SK-N-SH (cell line): ENCODE data around the gene EXOG. TPM values are rescaled to one million over a fixed set of nuclear protein-coding genes. Genes with fewer than 3 reads are reported as not detected.

Experiments used
- CTCF ChIA-PET: fragments of 300-600, 350-600 bp; formaldehyde crosslinking; extraction: SDS; loops from one replicate; lab custom pipeline; 2021; lab: Yijun Ruan, JAX
- POLR2A ChIA-PET: fragments of 350-600 bp; sonication (Branson Sonifier 250); formaldehyde crosslinking; extraction: SDS; loops from one replicate; lab custom pipeline; 2020; ENCODE audit warnings: antibody characterized with exemption, inconsistent platforms; lab: Yijun Ruan, JAX
- DNase-seq: peaks from one replicate; pipeline ENCODE4 v3.0.0; 2012
- H2AFZ ChIP-seq: fragments of 200-600 bp; sonication (generic); 2 replicates; pipeline ENCODE4 v1.8.1; 2016; ENCODE audit warnings: antibody characterized with exemption, mild to moderate bottlenecking, low read depth
- H3F3A ChIP-seq: fragments of 200-600 bp; sonication (generic); replicated peaks from 2 replicates; pipeline ENCODE3; 2016; ENCODE audit warnings: antibody characterized with exemption, mild to moderate bottlenecking; ENCODE audit not compliant: insufficient read depth
- H3K27ac ChIP-seq, 2 experiments: fragments of 200-500 bp in 1 of 2; fragments of 200-600 bp in 1 of 2; sonication (Bioruptor generic) in 1 of 2; sonication (generic), shearing (Covaris generic) in 1 of 2; 2 replicates each; pipeline versions ENCODE4 v1.5.1 to v1.6.1; 2014 to 2016; ENCODE audit warnings: low read depth in 2 of 2, inconsistent platforms in 1 of 2, low read length in 1 of 2, mild to moderate bottlenecking in 1 of 2, mixed read lengths in 1 of 2
- H3K27me3 ChIP-seq: fragments of 200-600 bp; sonication (generic), shearing (Covaris generic); 2 replicates; pipeline ENCODE4 v1.6.1; 2016; ENCODE audit warnings: mixed run types; ENCODE audit not compliant: insufficient read depth
- H3K36me3 ChIP-seq, 2 experiments: fragments of 200-500 bp in 1 of 2; fragments of 200-600 bp in 1 of 2; sonication (Bioruptor generic) in 1 of 2; sonication (generic) in 1 of 2; replicated peaks in 1 of 2; 2 replicates each; pipeline versions ENCODE3 to v1.5.1; 2014 to 2016; ENCODE audit warnings: low read length in 1 of 2, mild to moderate bottlenecking in 1 of 2; ENCODE audit not compliant: insufficient read depth in 2 of 2, control insufficient read depth in 1 of 2
- H3K4me1 ChIP-seq, 2 experiments: fragments of 200-500 bp in 1 of 2; fragments of 200-600 bp in 1 of 2; sonication (Bioruptor generic) in 1 of 2; sonication (generic), shearing (Covaris generic) in 1 of 2; 2 replicates each; pipeline versions ENCODE4 v1.5.1 to v1.6.1; 2014 to 2016; ENCODE audit warnings: low read depth in 1 of 2, low read length in 1 of 2, mixed run types in 1 of 2; ENCODE audit not compliant: insufficient read depth in 2 of 2, control insufficient read depth in 1 of 2
- H3K4me2 ChIP-seq: fragments of 200-600 bp; sonication (generic), shearing (Covaris generic); 2 replicates; pipeline ENCODE4 v1.6.1; 2017; ENCODE audit warnings: mixed run types
- H3K4me3 ChIP-seq, 2 experiments: fragments of 200-500 bp in 1 of 2; fragments of 200-600 bp in 1 of 2; sonication (Bioruptor generic) in 1 of 2; sonication (generic), shearing (Covaris generic) in 1 of 2; 2 replicates each; pipeline versions ENCODE4 v1.5.1 to v1.8.1; 2014 to 2016; ENCODE audit warnings: low read depth in 2 of 2, inconsistent platforms in 1 of 2, low read length in 1 of 2, mild to moderate bottlenecking in 1 of 2, mixed read lengths in 1 of 2, moderate library complexity in 1 of 2
- H3K79me2 ChIP-seq: fragments of 200-600 bp; sonication (generic); 2 replicates; pipeline ENCODE4 v1.8.1; 2017; ENCODE audit warnings: mild to moderate bottlenecking; ENCODE audit not compliant: insufficient read depth
- H3K9ac ChIP-seq: fragments of 200-600 bp; sonication (generic); 2 replicates; pipeline ENCODE4 v1.6.1; 2017; ENCODE audit warnings: mixed run types
- H3K9me2 ChIP-seq: fragments of 200-600 bp; sonication (generic); 2 replicates; pipeline ENCODE4 v1.6.1; 2017; ENCODE audit warnings: mixed run types
- H3K9me3 ChIP-seq: fragments of 200-600 bp; sonication (generic); 2 replicates; pipeline ENCODE4 v1.6.1; 2017; ENCODE audit warnings: mixed run types, mild to moderate bottlenecking, moderate library complexity
- H4K20me1 ChIP-seq: fragments of 200-600 bp; sonication (generic); 2 replicates; pipeline ENCODE4 v1.6.1; 2017; ENCODE audit warnings: mild to moderate bottlenecking, mixed run types; ENCODE audit not compliant: insufficient read depth
- CHD2 ChIP-seq: fragments of 150-350 bp; IDR thresholded peaks from 2 replicates; pipeline ENCODE4 v1.6.1; 2018; ENCODE audit warnings: low read length; ENCODE audit not compliant: partially characterized antibody
- ELF1 ChIP-seq: IDR thresholded peaks from 2 replicates; pipeline ENCODE4 v1.4.0; 2012
- EP300 ChIP-seq, 2 experiments: IDR thresholded peaks; 2 replicates each; pipeline versions ENCODE4 v1.4.0 to v1.6.1; 2012; ENCODE audit warnings: borderline replicate concordance in 1 of 2, low read depth in 1 of 2, low read length in 1 of 2
- EZH2phosphoT487 ChIP-seq: fragments of 200-600 bp; sonication (generic); IDR thresholded peaks from 2 replicates; pipeline ENCODE4 v1.6.1; 2017; ENCODE audit warnings: low read depth, mixed run types, mild to moderate bottlenecking, antibody characterized with exemption, moderate library complexity, borderline replicate concordance
- GATA2 ChIP-seq: sonication (generic); formaldehyde crosslinking; IDR thresholded peaks from 2 replicates; pipeline ENCODE4 v1.5.0; 2020; ENCODE audit warnings: mild to moderate bottlenecking, missing genetic modification reagents
- JUND ChIP-seq: IDR thresholded peaks from 2 replicates; pipeline ENCODE4 v1.4.0; 2012
- MEF2A ChIP-seq: IDR thresholded peaks from 2 replicates; pipeline ENCODE4 v1.4.0; 2012; ENCODE audit warnings: low read depth, borderline replicate concordance
- MXI1 ChIP-seq: IDR thresholded peaks from 2 replicates; pipeline ENCODE4 v1.6.1; 2012; ENCODE audit warnings: mild to moderate bottlenecking, low read depth, low read length, improper control_type of control experiment
- NFIC ChIP-seq: IDR thresholded peaks from 2 replicates; pipeline ENCODE4 v1.4.0; 2012; ENCODE audit warnings: borderline replicate concordance
- NRF1 ChIP-seq: IDR thresholded peaks from 2 replicates; pipeline ENCODE4 v1.6.1; 2012; ENCODE audit warnings: low read depth, mild to moderate bottlenecking, low read length
- POLR2AphosphoS5 ChIP-seq: IDR thresholded peaks from 2 replicates; pipeline ENCODE4 v1.6.1; 2012; ENCODE audit warnings: low read depth, low read length
- RCOR1 ChIP-seq: fragments of 150-350 bp; IDR thresholded peaks from 2 replicates; pipeline ENCODE4 v1.6.1; 2017; ENCODE audit warnings: antibody characterized with exemption, low read length
- RFX5 ChIP-seq: IDR thresholded peaks from 2 replicates; pipeline ENCODE4 v1.6.1; 2012; ENCODE audit warnings: mild to moderate bottlenecking, improper control_type of control experiment, low read length
- RXRA ChIP-seq: IDR thresholded peaks from 2 replicates; pipeline ENCODE4 v1.4.0; 2012; ENCODE audit warnings: low read depth, mild to moderate bottlenecking, borderline replicate concordance
- SMC3 ChIP-seq: IDR thresholded peaks from 2 replicates; pipeline ENCODE4 v1.6.1; 2012; ENCODE audit warnings: low read depth, low read length, improper control_type of control experiment
- TCF12 ChIP-seq: IDR thresholded peaks from 2 replicates; pipeline ENCODE4 v1.4.0; 2012
- TEAD4 ChIP-seq: IDR thresholded peaks from 2 replicates; pipeline ENCODE4 v1.4.0; 2012; ENCODE audit warnings: mild to moderate bottlenecking, borderline replicate concordance; ENCODE audit not compliant: insufficient read depth
- YY1 ChIP-seq: IDR thresholded peaks from 2 replicates; pipeline ENCODE4 v1.4.0; 2012; ENCODE audit warnings: low read depth, mild to moderate bottlenecking
- WGBS: methylation state at CpG from one replicate; pipeline ENCODE4 v1.1.6; 2017; ENCODE audit warnings: low lambda C conversion rate; 5-methylcytosine and 5-hydroxymethylcytosine counted together
- polyA plus RNA-seq, 3 experiments: library from polyadenylated mRNA; depleted of rRNA; stranded (reverse); fragments of >200 nt; gene quantifications; 2 replicates each; pipeline ENCODE4 v1.2.3, GENCODE V29; 2012
- TF ChIP-seq, protein P1 (sequence below): IDR thresholded peaks from 2 replicates; pipeline ENCODE4 v1.4.0; 2012; ENCODE audit warnings: low read depth
- TF ChIP-seq, protein P2 (sequence below): fragments of 150-350 bp; IDR thresholded peaks from 2 replicates; pipeline ENCODE4 v1.6.1; 2017; ENCODE audit warnings: antibody characterized with exemption, low read length, low read depth, borderline replicate concordance
- TF ChIP-seq, protein P3 (sequence below): IDR thresholded peaks from 2 replicates; pipeline ENCODE4 v1.4.0; 2012; ENCODE audit warnings: low read depth, borderline replicate concordance

EXOG gene
- polyA plus RNA-seq, 1 of the 3 experiments (the other 2 are of a cell fraction), result 6.2 TPM

DNA sequence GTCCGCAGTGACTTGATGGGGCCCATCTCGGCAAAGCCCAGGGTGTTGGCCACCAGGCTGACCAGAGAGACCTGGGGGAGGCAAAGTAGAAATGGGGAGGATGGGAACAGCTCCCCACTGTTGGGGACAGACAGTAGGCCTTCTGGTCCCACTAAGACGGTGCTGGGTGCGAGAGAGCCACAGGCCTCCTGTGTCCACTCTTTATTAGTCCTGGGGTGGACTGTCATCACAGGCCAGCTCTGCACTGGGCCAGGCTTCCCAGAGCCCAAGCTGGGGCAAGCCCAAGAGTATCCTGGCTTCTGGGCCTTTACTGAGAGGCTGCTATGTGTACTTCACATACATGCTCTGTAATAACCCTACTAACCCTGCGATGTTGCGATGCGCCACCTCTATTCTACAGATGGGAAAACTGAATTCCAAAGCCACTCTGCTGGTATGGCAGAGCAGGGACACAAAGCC lies 66.4 kb downstream of the EXOG start (continued):
- no peak for TF ChIP-seq MEF2A
- no peak for TF ChIP-seq RCOR1
- TF ChIP-seq TCF12, result no peak
- no peak for TF ChIP-seq SMC3
- TF ChIP-seq RXRA, result no peak
- no peak for TF ChIP-seq JUND
- no peak for TF ChIP-seq NFIC
- no peak for TF ChIP-seq MXI1

DNA sequence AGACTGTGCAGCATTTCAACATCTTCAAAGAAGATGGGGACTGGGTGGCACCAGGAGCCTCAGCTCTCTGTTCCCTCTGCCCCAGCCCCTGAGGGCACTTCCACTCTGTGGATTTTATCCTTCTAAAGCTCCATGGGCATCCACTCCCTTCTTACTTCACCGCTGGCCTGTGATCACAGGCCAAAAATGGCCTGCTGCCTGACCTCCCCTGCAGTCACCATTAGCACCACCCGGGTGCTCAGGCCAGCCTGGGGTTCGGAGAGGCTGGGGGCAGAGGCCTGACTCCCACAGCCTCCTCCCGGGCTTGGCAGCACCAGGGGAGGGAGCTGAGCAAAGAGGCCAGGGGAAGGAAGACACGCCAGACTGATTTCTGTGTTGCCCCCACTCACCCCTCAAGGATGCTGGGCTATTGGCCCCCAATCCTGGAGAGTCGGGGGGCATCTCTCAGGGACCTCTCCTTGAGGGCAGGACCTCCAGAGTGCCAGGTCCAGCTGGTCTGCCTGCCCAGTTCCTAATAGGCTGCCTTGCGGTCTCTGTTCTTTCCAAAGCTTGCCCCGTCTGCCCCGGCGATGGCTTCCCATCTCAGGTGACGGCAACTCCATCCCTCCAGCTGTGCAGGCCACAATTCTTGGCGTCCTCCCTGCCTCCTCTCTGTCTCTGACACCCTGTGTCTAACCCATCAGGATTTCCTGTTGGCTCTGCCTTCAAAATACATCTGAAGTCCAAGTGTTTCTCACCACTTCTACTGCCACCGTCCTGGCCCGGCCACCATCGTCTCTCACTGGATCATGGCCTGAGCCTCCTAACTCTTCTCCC lies 67.1 kb downstream of the EXOG start:
- Histone ChIP-seq H3K27ac (no peak overlapping the region), H2AFZ (no peak overlapping the region), H3K27me3 (no peaks in the 10 kb centered on the region), H3K4me1 (no peaks in the 10 kb centered on the region; a peak in 1 of 4 replicates), H3K9me3 (no peaks in the 10 kb centered on the region), H3F3A (no peaks in the 10 kb centered on the region)
- DNase-seq, result no peak
- TF ChIP-seq SMC3, result no peak
- no peak for TF ChIP-seq TEAD4
- no peak for TF ChIP-seq RXRA
- TF ChIP-seq POLR2AphosphoS5, result no peak
- TF ChIP-seq EZH2phosphoT487, result no peak
- no peak for TF ChIP-seq NRF1
- TF ChIP-seq, protein P1, sequence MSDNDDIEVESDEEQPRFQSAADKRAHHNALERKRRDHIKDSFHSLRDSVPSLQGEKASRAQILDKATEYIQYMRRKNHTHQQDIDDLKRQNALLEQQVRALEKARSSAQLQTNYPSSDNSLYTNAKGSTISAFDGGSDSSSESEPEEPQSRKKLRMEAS, result no peak
- no peak for TF ChIP-seq EP300 (IDR thresholded peaks at IDR 0.05; ENCODE audit: borderline replicate concordance in 1 of 2, low read depth in 1 of 2, low read length in 1 of 2)
- no peak for TF ChIP-seq YY1
- TF ChIP-seq GATA2 (CRISPR knock-in tag), result no peak
- TF ChIP-seq RFX5, result no peak
- TF ChIP-seq, all 33 proteins: peak for 0
- 68% methylated on average over 14 of the region's 15 CpGs for WGBS
- H3K79me2 ChIP-seq, result no peaks in the 10 kb centered on the region
- H3K9me2 ChIP-seq, result no peaks in the 10 kb centered on the region
- no peak overlapping the region for H3K4me2 ChIP-seq
- H3K4me3 ChIP-seq, result no peak overlapping the region
- ChIA-PET POLR2A (no interaction called here), CTCF (interaction anchor here (1.1 to 2.1 kb wide), 2 partner anchors 42 to 88 kb away, joined by 4 to 6 read pairs; no protein-coding TSS in a partner anchor)
- H3K9ac ChIP-seq, result no peak overlapping the region
- no peaks in the 10 kb centered on the region for H4K20me1 ChIP-seq
- no peaks in the 10 kb centered on the region for H3K36me3 ChIP-seq

DNA sequence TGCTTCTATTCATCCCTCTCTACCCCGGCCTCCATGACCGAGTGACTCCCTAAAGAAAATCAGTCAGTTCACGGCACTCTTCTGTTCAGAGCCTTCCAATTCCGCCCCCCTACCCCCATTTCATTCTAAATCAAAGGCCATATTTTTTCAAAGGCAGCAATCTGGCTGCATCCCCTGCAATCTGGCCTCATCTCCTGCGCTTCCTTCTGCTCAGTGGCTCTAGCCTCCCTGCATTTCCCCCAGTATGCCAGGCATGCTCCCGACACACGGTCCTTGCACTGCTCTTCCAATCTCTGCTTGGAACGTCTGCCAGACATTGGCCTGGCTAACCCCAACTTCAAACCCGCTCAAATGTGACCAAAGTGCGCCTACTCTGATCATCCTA lies 67.7 kb downstream of the EXOG start:
- Histone ChIP-seq H3K27ac (no peak overlapping the region), H4K20me1 (no peaks in the 10 kb centered on the region), H3K36me3 (no peaks in the 10 kb centered on the region), H3K4me1 (no peaks in the 10 kb centered on the region; a peak in 1 of 4 replicates), H3K9ac (no peak overlapping the region), H2AFZ (no peak overlapping the region), H3K79me2 (no peaks in the 10 kb centered on the region), H3F3A (no peaks in the 10 kb centered on the region), H3K4me2 (no peak overlapping the region), H3K27me3 (no peaks in the 10 kb centered on the region), H3K9me3 (no peaks in the 10 kb centered on the region), H3K4me3 (no peak overlapping the region), H3K9me2 (no peaks in the 10 kb centered on the region)
- CTCF ChIA-PET, result interaction anchor here (1.0 to 2.1 kb wide), 2 partner anchors 42 to 92 kb away, joined by 3 to 6 read pairs; no protein-coding TSS in a partner anchor
- WGBS, result 50% methylated on average over 10 of the region's 10 CpGs
- DNase-seq, result no peak
- POLR2A ChIA-PET, result no interaction called here
- TF ChIP-seq ELF1, result no peak
- TF ChIP-seq, protein P2, sequence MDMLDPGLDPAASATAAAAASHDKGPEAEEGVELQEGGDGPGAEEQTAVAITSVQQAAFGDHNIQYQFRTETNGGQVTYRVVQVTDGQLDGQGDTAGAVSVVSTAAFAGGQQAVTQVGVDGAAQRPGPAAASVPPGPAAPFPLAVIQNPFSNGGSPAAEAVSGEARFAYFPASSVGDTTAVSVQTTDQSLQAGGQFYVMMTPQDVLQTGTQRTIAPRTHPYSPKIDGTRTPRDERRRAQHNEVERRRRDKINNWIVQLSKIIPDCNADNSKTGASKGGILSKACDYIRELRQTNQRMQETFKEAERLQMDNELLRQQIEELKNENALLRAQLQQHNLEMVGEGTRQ, result no peak
- no peak for TF ChIP-seq MEF2A
- TF ChIP-seq, protein P3, sequence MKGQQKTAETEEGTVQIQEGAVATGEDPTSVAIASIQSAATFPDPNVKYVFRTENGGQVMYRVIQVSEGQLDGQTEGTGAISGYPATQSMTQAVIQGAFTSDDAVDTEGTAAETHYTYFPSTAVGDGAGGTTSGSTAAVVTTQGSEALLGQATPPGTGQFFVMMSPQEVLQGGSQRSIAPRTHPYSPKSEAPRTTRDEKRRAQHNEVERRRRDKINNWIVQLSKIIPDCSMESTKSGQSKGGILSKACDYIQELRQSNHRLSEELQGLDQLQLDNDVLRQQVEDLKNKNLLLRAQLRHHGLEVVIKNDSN, result no peak
- TF ChIP-seq CHD2, result no peak
- no peak for TF ChIP-seq TEAD4
- TF ChIP-seq, protein P1, result no peak
- no peak for TF ChIP-seq TCF12
